ENCODE data around the gene CD52.

GRCh38 chr1:26314501-26314900 lies 3.3 kb upstream of the CD52 start:
- TF ChIP-seq CTCF (IDR thresholded peaks at IDR 0.05), result no peak
- no peak for TF ChIP-seq POLR2A (IDR thresholded peaks at IDR 0.05)
